Fibroblast of the aortic adventitia (primary cell): ENCODE data around the gene TSR3. TPM values are rescaled to one million over a fixed set of nuclear protein-coding genes. Genes with fewer than 3 reads are reported as not detected.
A peak's percentile ranks its signal among the peaks of the same experiment; 100 is the strongest.

Source experiments
- DNase-seq: peaks from one replicate; pipeline ENCODE4 v3.0.0-alpha.2; 2010; ENCODE audit warnings: low read depth
- H3K4me3 ChIP-seq: 2 replicates; pipeline ENCODE4 v1.5.1; 2011; ENCODE audit warnings: low read depth, mild to moderate bottlenecking, control low read depth, low read length, moderate library complexity
- total RNA-seq: library from RNA; depleted of rRNA; stranded (reverse); fragments of >200 nt; gene quantifications from 2 replicates; pipeline ENCODE4 v1.2.3, GENCODE V29; 2012; ENCODE audit warnings: low replicate concordance
- TF ChIP-seq, protein P1 (sequence below): IDR thresholded peaks from 2 replicates; pipeline ENCODE4 v1.5.1; 2011; ENCODE audit warnings: mild to moderate bottlenecking, low read length, control low read depth, inconsistent platforms; ENCODE audit not compliant: insufficient read depth

The TSR3 gene
- total RNA-seq, 1 donor, result 49.3 TPM

GRCh38 chr16:1383556-1383955 is 31.9 kb upstream of the TSR3 start:
- no peak for DNase-seq
- no peak overlapping the region for H3K4me3 ChIP-seq
- TF ChIP-seq, protein P1, sequence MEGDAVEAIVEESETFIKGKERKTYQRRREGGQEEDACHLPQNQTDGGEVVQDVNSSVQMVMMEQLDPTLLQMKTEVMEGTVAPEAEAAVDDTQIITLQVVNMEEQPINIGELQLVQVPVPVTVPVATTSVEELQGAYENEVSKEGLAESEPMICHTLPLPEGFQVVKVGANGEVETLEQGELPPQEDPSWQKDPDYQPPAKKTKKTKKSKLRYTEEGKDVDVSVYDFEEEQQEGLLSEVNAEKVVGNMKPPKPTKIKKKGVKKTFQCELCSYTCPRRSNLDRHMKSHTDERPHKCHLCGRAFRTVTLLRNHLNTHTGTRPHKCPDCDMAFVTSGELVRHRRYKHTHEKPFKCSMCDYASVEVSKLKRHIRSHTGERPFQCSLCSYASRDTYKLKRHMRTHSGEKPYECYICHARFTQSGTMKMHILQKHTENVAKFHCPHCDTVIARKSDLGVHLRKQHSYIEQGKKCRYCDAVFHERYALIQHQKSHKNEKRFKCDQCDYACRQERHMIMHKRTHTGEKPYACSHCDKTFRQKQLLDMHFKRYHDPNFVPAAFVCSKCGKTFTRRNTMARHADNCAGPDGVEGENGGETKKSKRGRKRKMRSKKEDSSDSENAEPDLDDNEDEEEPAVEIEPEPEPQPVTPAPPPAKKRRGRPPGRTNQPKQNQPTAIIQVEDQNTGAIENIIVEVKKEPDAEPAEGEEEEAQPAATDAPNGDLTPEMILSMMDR, result no peak

GRCh38 chr16:1381612-1382406 is 30.1 kb upstream of the TSR3 start:
- no peak for DNase-seq
- no peak overlapping the region for H3K4me3 ChIP-seq
- TF ChIP-seq, protein P1, result no peak

GRCh38 chr16:1380195-1380594 is 28.5 kb upstream of the TSR3 start:
- no peak for DNase-seq
- no peak overlapping the region for H3K4me3 ChIP-seq
- TF ChIP-seq, protein P1, result no peak

GRCh38 chr16:1379304-1380076 is 27.8 kb upstream of the TSR3 start:
- H3K4me3 ChIP-seq, result peak overlapping the region; percentile 63
- DNase-seq, result peak; percentile 31
- TF ChIP-seq, protein P1, result no peak

DNA sequence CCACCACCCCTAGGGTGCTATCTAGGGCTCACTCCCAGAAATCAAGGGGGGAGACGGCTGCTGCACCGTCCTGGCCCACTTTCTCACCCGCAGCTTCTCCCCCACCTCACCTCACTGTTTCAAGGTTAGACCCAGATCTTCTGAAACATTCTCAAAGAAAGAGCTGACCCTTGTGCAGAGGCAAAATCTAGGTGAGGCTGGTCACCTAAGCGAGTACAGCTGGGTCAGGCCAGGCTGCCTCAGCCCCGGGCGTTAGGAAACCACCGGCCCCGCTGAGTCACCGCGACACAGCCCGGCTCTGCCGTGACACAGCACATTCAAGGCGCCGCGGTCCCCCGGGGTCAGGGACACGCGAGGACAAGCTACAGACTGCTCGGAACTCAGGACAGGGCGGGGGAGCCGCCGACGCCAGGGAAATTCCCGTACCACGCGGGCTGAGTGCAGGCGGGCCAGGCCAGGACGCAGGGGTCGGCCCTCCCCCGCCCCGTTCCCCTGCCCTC is 27.2 kb upstream of the TSR3 start:
- TF ChIP-seq, protein P1, result no peak
- peak overlapping the region; percentile 63 for H3K4me3 ChIP-seq
- peak; percentile 55 for DNase-seq

DNA sequence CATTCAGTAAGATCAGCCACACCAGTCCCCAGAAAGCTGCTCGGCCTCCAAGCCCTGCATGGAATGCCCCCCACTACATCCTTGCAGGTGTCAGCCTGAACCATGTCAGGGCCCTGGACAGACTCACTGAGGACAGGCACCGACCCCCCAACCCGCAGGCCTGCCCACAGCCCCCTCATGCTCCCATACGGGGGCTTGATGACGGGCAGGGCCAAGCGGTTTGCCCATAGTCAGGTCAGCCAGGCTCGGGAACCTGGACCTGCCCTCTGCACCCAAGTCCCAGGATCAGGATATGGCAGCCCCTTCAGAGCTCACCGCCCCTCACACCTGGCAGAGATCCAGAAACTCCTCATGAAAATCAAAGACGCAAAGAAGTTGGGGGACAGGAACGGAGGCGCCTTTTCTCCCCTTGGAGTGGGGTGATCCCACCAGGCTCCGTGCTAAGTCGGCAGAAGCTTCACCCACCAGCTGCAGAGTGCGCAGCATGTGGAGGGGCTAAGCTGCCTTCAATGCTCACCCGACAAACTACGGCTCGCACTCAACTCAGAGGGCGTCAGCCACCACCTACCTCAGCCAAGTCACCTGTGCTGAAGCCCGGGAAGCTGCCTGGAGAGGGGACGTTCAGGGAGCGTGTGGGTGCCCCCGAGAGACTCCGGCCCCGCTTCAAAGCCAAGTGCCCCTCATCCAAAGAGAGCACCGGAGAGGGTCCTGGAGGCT is 26.6 kb upstream of the TSR3 start:
- peak overlapping the region; percentile 63 for H3K4me3 ChIP-seq
- TF ChIP-seq, protein P1, result no peak
- no peak for DNase-seq
